HG03469 (cell line): ENCODE data around the gene MTMR3.
"Not testable (repeated sequence)": the region's sequence is repeated elsewhere in the genome, so short reads cannot be mapped to it uniquely, and the experiment has no call there.

Source experiments
- ATAC-seq: cut with Tn5 transposase; IDR thresholded peaks from one replicate; pipeline ENCODE4 v1.9.1; 2021; ENCODE audit warnings: mild to moderate bottlenecking, moderate library complexity, moderate number of reproducible peaks; ENCODE audit not compliant: unreplicated experiment

The MTMR3 gene

GRCh38 chr22:29883045-29883774, at the start of gene MTMR3:
TSS of gene MTMR3 (plus strand) at chr22:29883174. CDS start at chr22:29971060, 87,886 bp downstream.
- no peak for ATAC-seq

- no peak for ATAC-seq
Observed at GRCh38 chr22:29833392-29833965, 49.5 kb upstream of the MTMR3 start.

GRCh38 chr22:29834046-29834445, 48.9 kb upstream of the MTMR3 start:
- no peak for ATAC-seq

GRCh38 chr22:29836791-29837370, 46.1 kb upstream of the MTMR3 start:
- not testable (repeated sequence) for ATAC-seq

GRCh38 chr22:29837741-29838598, 45.0 kb upstream of the MTMR3 start, which contains the start of gene ASCC2:
TSS of gene ASCC2 (minus strand) at chr22:29838274. CDS start at chr22:29832325, 5,949 bp downstream.
- peak; percentile 78 for ATAC-seq

- ATAC-seq: no peak
Observed at GRCh38 chr22:29838599-29838956, 44.4 kb upstream of the MTMR3 start.

GRCh38 chr22:29839039-29839438, 43.9 kb upstream of the MTMR3 start:
- no peak for ATAC-seq

- no peak for ATAC-seq
Observed at GRCh38 chr22:29840498-29840897, 42.5 kb upstream of the MTMR3 start.

- no peak for ATAC-seq
Observed at GRCh38 chr22:29842172-29842571, 40.8 kb upstream of the MTMR3 start.

- ATAC-seq: no peak
Observed at GRCh38 chr22:29842740-29843139, 40.2 kb upstream of the MTMR3 start.

- no peak for ATAC-seq
Observed at GRCh38 chr22:29846290-29846689, 36.7 kb upstream of the MTMR3 start.

GRCh38 chr22:29848111-29848510, 34.9 kb upstream of the MTMR3 start:
- ATAC-seq: no peak

- ATAC-seq: no peak
Observed at GRCh38 chr22:29854432-29854831, 28.5 kb upstream of the MTMR3 start.

GRCh38 chr22:29855611-29856181, 27.3 kb upstream of the MTMR3 start:
- ATAC-seq: no peak

- ATAC-seq: no peak
Observed at GRCh38 chr22:29856496-29856895, 26.5 kb upstream of the MTMR3 start.

GRCh38 chr22:29859030-29859429, 23.9 kb upstream of the MTMR3 start:
- not testable (repeated sequence) for ATAC-seq

- no peak for ATAC-seq
Observed at GRCh38 chr22:29860006-29860766, 22.8 kb upstream of the MTMR3 start.

GRCh38 chr22:29861672-29862297, 21.2 kb upstream of the MTMR3 start:
- no peak for ATAC-seq

GRCh38 chr22:29865572-29865971, 17.4 kb upstream of the MTMR3 start:
- not testable (repeated sequence) for ATAC-seq

- no peak for ATAC-seq
Observed at GRCh38 chr22:29867260-29867659, 15.7 kb upstream of the MTMR3 start.
